NCI-H128 (cell line): ENCODE results near the gene NOX4.

Source experiments
- DNase-seq: peaks from one replicate; lab custom pipeline; 2025; ENCODE audit not compliant: unreplicated experiment; lab: John Stamatoyannopoulos, UW

Gene NOX4

DNA sequence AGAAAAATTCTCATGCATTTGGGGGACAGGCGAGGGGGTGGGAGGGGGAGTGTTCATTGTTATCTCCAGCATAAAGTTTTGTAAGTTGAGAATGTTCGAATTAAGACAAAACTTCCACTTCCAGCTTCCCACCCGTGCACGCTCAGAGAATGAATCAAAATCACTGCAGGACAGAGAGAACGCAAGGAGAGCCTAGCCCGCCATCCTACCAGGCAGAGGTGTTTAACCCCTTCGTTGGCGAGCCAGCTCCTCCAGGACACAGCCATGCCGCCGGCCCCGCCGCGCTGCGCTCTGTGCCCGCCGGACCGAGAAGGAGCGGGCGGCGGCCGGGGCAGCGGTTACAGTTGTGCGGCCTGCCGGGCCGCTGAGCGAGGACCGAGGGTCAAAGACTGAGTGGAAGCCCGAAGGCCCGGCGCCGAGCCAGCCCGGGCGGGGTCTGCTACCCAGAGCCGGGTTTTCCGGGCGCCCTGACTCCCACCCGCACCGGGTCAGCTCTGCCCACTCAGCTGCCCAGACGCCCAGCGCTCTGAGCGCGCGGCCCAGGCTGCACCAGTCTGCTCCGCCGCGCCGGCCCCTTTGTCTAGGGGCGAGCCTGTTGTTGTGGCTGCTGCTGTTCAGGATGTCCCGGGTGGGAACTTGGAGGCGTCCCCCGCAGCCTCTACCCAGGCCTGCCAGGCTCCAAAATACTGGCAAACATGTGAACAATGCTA is at the start of gene NOX4:
TSS of gene NOX4 (minus strand) at position 395 of the 710 bp plus-strand sequence. CDS start at position 266, 129 bp downstream.
- no peak for DNase-seq

DNA sequence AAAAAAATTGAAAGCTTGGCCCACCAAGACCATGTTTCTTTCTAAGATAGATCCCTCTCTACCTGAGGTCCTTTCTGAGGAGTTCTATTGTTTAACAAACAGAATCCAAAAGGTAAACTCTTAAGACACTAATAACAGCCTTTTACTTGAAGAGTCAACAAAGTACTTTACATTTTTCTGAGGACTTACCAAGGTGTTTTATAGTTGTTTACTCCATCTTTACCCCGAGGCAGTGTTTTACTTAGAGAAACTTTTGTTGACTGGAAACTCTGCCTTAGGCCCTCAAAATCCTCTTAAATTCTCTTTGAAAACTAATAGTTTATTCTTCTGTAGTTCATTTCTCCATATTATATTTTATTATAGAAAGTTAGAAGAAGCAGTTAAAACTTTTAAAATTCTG is 49.7 kb upstream of the NOX4 start:
- DNase-seq, result no peak

DNA sequence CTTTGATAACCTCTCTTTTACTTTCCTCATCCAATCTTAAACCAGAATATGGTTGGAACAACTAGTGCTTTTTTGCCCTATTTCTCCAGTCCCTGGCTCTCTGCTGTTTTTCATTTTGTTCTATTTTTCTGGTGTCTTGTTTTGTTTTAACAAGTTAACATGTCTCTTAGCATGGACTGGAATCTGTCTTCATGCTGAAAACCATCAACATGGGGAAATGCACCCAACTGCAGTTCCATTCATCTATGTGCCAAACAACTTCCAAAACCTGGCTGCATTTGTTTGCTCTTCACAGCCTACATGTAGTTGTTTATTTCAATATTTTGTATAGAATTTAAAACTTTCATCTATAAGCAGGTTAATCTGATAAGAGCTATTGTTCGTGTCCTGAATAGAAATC is 46.8 kb upstream of the NOX4 start:
- DNase-seq, result no peak

- no peak for DNase-seq
These were observed 45.8 kb upstream of the NOX4 start for GRCh38 chr11:89536926-89537325.

DNA sequence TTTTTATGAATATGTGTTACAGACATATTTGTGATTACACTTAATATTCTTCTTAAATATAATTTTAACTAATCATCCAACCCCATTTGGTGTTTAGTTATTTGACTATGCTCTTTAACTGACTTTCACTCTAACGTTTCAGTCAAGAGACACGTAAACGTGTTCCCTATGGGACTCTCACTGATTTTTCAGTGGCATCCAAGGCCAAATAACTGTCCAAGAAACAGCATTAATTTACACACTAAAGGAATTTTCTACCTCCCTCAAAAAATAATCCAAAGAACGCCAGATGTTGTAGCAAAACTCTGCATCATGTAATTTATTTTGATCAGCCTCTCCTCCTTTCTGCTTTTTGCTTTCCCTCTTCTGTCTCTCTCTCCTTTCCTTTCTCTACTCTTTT is 44.0 kb upstream of the NOX4 start:
- DNase-seq, result no peak

DNA sequence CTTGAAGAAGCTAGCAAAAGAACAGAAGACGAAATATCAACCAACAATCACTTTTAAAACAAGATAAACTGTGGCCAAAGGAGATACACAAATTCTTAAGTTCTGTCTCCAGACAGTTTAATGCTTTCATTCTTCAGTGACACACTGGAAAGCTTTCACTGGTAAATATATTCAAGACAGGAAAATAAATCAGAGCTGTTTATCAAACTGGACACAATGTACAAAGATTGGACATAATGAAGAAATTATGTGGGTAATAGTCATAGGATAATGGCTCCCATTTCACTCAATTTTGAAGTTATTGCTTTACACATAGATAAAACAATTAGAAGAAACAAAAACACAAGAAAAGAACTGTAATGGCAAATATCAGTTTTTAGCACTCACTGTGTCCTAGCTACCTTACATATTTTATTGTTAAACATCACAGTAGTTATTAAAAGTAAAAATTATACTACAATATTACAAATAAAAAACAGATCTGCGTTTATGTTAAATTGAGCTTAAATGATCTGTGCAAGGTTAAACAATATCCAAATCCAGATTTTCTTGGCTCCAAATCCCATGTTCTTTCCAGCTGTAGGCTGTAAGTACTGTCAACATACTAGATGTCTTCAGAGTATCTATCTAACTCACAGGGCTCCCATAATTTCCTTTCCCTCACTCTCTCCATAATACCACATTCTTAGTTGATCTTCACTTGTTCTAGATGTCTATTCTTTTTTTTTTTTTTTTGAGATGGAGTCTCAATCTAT is 38.6 kb upstream of the NOX4 start:
- no peak for DNase-seq

- no peak for DNase-seq
These were observed 30.6 kb upstream of the NOX4 start for GRCh38 chr11:89521792-89522191.

GRCh38 chr11:89521294-89521693 is 30.1 kb upstream of the NOX4 start:
- no peak for DNase-seq

DNA sequence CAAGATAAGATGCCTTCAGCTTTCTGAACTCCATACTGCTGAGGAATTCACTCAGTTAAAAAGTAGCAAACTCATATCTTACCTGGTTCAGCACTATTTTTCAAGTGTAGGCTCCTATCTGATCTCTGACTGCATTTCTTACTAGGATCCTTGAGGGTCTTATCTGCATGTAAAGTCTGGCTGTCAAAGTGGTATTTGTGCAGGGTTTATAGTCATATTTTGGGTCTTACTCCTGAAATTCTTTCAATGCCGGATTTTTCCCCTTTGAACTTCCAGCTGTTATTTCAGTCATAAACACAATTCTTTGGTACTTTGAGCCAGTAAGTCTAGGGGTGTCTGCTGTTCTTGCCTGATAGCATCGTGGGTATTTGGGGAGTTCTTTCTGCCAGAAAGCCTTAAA is 25.3 kb upstream of the NOX4 start:
- DNase-seq, result no peak

- DNase-seq, result no peak
These were observed 17.4 kb upstream of the NOX4 start for GRCh38 chr11:89508544-89508943.

- DNase-seq, result no peak
These were observed 13.1 kb upstream of the NOX4 start for GRCh38 chr11:89504270-89504669.

DNA sequence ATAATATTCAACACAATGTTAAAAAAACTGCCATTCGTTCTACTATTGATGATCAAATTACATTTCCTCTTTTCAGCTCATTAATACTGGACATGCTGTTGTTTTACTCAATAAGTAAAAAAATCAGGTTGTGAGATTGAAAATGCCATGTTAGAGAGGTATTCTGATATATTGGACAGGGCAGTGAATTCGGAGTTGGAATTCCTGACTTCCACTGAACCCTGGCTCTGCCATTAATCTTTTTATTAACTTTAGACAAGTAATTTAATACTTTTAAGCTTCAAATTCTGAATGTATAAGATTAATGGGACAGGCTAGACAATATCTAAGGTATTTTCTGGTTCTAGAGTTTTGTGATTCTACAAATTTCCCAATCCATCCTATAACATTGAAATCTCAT is 12.2 kb upstream of the NOX4 start:
- no peak for DNase-seq

DNA sequence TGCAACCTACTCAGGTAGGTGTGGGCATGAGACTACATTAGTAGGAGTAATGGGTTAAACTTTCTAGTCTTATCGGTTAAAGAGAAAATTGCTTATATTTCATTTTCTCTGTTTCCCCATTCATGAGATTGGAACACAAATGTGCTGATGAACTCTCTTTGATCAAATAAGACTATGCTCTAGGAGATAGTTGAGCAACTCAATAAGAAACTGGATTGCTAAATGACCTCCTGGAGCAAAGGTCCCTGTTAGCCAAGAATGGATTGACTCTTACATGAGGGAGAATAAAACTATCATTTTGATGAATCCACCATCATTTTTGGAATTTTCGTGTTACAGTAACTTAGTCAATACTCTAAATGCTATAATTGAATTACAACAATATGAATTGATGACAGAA is 11.1 kb upstream of the NOX4 start:
- DNase-seq, result no peak

- DNase-seq, result no peak
These were observed 9.2 kb upstream of the NOX4 start for GRCh38 chr11:89500336-89500735.

GRCh38 chr11:89498845-89499448 is 7.8 kb upstream of the NOX4 start:
- no peak for DNase-seq

DNA sequence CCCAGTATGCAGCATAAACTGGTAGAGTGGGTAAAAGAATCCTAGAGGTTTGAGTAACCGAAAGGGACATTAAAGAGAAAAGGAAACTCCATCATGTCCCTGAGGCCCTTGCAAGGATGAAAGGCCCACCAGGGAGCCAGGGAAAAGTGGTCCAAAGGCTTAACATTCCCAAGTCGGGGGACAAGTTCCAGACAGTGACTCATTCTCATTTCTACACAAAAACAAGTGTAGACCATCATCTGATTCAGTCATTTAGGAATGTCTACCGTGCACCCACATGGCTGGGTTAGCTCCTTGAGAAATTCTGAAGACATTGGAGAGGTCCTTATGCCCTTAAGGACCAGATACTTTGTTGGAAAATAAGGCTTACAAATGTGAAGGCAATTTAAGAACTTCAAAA is 4.8 kb upstream of the NOX4 start:
- DNase-seq, result no peak

DNA sequence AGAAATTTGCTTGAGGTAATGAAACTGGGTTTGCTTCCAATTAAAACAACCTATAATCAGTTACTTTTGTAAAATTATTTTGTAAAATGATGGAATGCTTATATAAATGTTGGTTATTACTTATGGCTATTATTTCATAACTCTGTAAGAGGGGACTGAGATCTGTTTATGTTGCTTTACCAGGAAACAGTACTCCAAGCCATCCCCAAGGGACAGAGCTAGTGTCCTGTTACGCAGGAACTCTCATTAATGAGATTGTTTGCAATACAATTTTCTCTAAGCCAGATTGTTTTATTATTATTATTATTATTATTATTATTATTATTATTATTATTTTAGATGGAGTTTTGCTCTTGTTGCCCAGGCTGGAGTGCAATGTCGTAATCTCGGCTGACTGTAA is 2.3 kb upstream of the NOX4 start:
- DNase-seq, result no peak

DNA sequence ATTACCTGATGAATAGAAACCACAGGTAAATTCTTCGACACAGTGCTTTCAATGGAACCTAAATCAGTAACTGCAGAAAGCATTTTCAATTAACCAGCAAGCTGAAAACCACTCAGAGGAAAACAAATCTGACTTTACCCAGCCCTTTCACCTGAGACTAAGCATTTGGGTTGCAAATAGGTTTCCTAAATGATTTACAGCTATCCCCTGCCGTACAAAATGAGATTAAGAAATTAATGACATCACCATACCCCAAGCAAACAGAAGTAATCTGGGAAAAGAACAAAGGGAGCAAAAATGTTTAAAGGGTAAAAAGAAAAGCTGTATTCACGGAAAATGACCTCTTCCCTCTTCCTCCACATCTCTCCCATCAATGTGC is 584 bp downstream of the NOX4 start:
- DNase-seq, result no peak

DNA sequence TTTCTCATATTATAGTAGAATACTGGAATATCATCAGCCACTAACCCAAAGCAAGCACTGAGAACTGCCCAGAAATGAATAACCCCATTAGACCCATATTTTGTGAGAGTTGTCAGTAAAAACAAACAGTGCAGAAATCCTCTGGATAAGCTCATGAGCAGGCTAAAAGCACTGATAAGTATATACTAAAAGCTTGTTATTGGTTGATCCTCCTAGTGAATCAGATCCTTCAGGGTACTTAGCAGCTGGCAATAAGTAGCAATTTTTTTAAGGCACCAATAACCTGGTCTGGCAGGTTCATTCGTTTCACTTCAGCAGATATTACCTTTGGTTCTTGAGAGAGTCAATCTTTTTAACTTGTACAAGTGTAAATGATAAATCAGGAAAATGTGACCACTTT is 1.2 kb downstream of the NOX4 start:
- no peak for DNase-seq

- DNase-seq, result no peak
These were observed 4.2 kb downstream of the NOX4 start for GRCh38 chr11:89487016-89487415.

DNA sequence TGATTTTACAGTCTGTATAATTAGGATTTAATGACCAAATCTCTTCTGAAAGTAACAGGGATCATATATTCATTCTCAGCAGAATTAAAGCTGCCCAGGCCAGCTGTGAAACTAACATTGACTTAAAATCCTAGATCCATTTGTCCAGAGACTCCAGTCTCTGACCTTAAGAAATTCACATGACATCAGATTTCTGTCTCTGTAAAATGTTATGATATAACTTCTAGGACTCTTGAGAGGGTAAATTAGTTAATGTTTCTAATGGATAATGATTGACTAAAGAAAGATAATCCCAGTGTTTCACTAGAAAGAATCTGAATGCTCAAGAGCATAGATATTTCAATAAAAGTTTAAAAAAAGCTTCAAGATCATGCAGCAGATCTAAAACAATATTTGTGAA is 6.3 kb downstream of the NOX4 start:
- no peak for DNase-seq

DNA sequence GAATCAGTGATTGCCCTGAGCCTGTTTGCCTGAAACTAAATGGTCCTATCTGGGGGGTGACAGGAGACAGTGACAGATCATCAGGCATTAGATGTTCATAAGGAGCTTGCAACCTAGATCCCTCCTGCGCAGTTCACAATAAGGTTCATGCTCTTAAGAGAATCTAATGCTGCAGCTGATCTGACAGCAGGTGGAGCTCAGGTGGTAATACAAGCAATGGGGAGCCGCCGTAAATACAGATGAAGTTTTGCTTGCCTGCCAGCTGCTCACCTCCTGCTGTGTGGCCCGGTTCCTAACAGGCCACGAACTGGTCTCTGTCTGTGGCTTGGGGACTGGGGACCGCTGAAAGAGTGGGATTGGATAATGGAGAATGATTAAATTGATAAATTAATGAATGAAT is 14.0 kb downstream of the NOX4 start:
- DNase-seq, result no peak
